Caki2 (cell line): ENCODE measurements around the gene PAWR. TPM values are rescaled to one million over a fixed set of nuclear protein-coding genes. Genes with fewer than 3 reads are reported as not detected.

Experiments used
- DNase-seq: peaks from one replicate; pipeline ENCODE4 v3.0.0-alpha.2; 2015; ENCODE audit warnings: low read depth
- in situ Hi-C: cut with HindIII; loops from 2 replicates; pipeline ENCODE4 v1.10.0; 2016; ENCODE audit warnings: low sequenced_read_pairs, low pct_unique_long_range_greater_than_20kb, mixed read lengths
- total RNA-seq: library from RNA; depleted of rRNA; stranded (reverse); fragments of >200 nt; shearing (Covaris generic); gene quantifications from 2 replicates; pipeline ENCODE4 v1.2.3, GENCODE V29; 2014; ENCODE audit warnings: low replicate concordance; rRNA removed

The PAWR gene, protein sequence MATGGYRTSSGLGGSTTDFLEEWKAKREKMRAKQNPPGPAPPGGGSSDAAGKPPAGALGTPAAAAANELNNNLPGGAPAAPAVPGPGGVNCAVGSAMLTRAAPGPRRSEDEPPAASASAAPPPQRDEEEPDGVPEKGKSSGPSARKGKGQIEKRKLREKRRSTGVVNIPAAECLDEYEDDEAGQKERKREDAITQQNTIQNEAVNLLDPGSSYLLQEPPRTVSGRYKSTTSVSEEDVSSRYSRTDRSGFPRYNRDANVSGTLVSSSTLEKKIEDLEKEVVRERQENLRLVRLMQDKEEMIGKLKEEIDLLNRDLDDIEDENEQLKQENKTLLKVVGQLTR
- 252 and 306 TPM in 2 replicates for total RNA-seq

DNA sequence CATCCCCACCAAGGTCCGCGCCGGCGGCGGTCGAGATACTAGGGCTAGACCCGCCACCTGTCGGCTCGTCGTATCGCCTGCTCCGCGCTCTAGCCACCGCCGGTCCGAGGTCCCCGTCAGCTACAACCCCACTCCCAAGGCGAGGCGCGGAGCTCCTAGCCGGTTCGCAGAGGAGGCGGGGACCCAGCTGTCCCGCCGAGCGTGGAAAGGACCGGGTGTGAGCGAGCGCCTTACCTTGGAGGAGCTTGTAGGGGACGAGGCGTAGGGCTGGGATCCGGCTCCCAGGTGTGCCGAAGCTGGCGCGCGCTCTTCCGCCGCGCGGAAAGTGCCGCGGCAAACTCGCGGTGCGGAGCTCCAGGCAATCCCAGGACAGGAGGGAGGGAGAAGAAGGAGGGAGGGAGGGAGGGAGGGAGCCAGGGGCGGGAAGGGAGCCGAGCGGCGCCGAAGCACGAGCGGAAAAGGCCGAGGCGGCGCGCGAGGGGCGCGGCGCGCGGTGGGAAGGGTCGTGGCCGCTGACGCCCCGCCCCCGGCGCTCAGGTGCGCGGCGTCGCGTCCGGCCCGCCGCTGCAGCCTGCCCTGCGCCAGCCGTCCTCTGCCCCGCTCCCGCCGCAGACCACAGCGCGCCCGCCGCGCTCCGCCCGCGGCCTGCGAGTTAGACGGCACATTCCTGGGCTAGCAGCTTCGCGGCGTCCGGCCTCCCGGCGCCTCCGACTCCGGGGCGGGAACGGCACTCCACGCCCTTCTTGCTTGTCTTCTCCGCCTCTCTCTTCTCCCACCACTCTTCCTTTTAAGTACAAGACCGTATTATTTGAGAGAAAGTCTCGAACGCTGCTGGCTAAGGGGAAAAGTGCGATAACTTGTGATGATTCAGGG lies at the start of gene PAWR:
PAWR (minus strand) TSS at position 327 of the 873 bp plus-strand sequence. CDS start 720 bp downstream, outside the sequence.
- DNase-seq: peak; percentile 96
- in situ Hi-C loops: no loop called here

DNA sequence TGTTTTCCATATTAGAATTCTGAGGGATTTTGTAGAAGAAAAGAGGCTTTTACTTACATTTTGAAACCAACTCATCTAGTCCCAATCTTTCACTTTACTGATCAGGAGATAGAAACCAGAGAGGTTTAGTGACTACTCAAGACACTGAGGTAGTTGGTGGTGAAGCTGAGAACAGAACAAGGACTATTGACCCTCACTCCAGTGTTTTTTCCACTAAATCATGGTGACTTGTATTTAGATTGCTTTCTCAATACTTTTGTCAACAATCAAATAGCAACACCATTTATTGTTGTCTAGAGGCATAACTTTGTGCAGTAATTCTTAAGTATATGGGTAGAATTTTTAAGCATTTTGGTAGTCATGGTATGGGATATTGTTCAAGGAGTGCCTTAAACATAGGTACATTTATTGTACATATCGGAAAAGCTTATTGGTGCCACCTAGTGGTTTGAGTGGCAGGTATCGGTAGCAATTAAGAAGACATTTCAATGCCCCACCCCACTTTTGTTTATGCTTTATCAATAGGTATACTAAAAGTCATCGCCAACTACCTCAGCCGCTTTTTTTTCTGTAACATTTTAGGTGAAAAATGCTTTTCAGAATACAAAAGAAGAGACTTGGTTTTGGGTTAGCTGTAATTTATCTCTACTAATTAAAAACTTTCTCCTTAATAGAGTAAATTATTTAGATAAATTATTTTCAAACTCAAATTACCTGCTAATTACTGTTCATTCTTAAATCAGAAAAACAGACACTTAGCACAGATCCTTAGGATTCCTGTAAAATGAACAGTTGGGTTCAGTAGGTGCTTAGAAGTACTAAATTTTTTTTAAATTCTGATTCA lies 47.3 kb upstream of the PAWR start:
- in situ Hi-C loops: no loop called here
- peak; percentile 61 for DNase-seq

- in situ Hi-C loops: no loop called here
These were observed 41.9 kb upstream of the PAWR start for GRCh38 chr12:79732638-79733037.

GRCh38 chr12:79725987-79726386 lies 35.2 kb upstream of the PAWR start:
- in situ Hi-C loops: no loop called here

More at GRCh38 chr12:79732638-79733037, 41.9 kb upstream of the PAWR start:
- no peak for DNase-seq

DNA sequence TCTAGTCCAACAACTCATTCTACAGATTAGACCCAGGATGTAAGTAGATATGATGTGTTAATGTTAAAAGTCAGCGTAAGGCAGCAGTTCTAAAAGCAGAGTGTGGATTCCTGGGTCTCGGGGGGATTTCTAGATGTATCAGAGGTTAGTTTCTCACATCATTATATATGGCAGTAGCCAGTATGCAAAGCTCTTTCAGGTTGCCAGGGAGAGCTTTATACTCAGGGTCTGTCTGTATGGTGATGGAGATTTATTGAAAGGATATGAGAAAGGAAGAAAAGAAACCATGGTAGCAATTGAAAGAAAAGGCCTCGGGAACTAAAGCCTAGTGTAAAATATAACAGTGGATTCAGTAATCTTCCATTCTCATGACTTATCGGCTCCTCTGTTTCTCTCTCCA lies 26.2 kb upstream of the PAWR start:
- in situ Hi-C loops: no loop called here
- no peak for DNase-seq

More at GRCh38 chr12:79725987-79726386, 35.2 kb upstream of the PAWR start:
- no peak for DNase-seq

DNA sequence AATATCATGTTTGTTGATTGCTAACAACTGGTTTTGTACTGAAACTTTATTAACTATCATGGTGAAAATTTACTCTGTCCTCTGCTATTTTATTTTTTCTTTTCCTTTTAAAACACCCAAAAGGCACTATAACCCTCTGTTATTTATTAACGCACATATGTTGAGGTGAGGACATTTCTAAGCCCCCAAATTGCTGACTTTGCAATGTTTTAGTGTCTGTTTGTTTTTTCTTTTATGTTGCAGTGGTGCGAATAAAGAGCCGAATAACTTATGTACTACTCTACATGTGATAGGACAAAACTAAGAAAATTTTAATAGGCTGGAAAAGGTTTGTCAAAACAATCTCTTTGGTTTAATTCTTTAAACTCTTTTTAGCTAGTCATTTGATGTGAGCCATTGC lies 24.5 kb upstream of the PAWR start:
- no peak for DNase-seq
- in situ Hi-C loops: no loop called here

- in situ Hi-C loops: no loop called here
- DNase-seq: no peak
These were observed 20.1 kb upstream of the PAWR start for GRCh38 chr12:79710707-79711483.

- in situ Hi-C loops: no loop called here
- DNase-seq: no peak
These were observed 17.1 kb upstream of the PAWR start for GRCh38 chr12:79707830-79708229.

GRCh38 chr12:79706676-79707075 lies 15.9 kb upstream of the PAWR start:
- in situ Hi-C loops: no loop called here
- no peak for DNase-seq

DNA sequence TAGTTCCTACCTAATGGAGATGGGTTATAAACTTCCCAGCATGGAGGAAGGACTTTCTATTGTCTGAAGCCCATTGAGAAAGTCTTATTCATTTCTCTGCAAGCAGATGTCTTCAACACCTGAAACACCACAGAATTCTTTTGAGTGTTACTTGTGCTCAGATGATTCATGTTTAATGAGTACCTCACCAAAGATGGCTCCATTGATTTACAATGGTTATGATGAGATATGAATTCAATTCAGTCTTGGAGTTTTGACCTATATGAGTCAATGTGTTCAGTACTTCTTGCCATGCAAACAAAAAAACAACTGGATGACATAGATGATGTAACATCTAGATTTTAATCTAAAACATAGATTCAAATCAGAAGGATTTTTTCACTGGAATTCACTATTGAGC lies 15.4 kb upstream of the PAWR start:
- in situ Hi-C loops: no loop called here
- no peak for DNase-seq

- no peak for DNase-seq
- in situ Hi-C loops: no loop called here
These were observed 8.2 kb upstream of the PAWR start for GRCh38 chr12:79698966-79699365.

- in situ Hi-C loops: no loop called here
- DNase-seq: no peak
These were observed 5.7 kb upstream of the PAWR start for GRCh38 chr12:79696416-79696815.

DNA sequence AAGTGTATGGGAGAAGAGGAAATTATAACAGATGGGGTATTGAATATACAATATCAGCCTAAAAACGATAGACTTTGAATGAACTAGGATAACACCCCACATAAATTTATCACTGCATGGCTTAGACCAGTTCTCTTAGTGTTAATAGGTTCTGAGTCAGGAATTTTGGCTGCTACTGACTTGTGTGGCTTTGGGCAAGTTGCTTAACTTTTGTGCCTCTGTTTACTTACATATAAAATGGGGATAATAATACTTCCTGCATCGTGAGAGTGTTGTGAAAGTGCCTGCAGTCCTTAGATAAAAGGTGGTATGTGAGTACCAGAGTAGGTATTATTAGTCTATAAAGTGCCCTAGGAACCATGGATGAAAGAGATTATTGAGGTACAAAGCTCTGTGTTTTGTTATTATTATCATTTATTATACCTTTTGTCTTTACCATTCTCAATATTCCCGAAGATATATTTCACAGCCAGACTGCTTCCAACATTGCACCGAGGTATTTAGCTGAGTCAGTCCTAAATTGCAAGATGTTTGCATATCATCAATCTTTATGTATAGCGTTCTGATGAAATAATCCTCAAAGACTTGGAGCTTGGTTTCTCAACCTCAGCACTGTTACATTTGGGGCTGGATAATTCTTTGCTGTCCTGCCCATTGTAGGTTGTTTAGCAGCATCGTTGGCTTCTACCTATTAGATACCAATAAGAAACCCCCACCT lies 2.3 kb upstream of the PAWR start:
- in situ Hi-C loops: no loop called here
- peak; percentile 59 for DNase-seq

DNA sequence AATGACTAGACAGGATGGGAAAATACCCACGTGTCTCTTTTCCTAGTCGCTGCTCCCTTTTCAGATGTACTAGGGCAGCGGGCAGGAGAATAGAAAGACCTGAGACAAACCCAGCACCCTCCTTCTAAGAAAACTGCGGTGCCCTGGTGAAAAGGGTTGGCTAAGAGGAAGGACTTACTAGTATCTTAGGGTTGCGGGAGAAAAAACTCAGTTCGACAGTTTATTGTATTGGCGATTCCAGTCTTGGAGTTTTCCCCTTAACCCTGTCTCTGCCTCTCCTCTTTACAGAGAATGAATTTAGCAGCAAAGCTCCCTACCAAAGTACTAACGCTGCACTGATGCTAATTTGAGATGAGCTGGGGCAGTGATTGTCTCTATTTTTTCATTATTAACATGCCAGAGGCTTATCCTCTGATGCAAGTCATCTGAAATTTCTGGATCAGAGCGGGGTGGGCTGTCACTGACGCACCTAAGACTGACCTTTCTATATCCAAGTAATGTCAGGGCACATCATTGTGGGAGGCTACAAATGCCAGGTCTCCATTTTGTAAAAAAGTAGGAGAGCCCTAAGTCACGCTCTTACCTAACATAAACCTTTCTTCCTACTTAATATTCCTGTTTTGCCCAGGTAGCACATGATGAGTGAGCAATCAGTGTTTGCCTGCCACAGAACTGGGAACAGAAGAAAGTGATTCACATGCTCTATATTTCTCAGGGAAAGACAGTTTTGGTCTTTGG lies 916 bp upstream of the PAWR start:
- DNase-seq: peak; percentile 82
- in situ Hi-C loops: no loop called here

- in situ Hi-C loops: no loop called here
- DNase-seq: no peak
These were observed 574 bp downstream of the PAWR start for GRCh38 chr12:79690142-79690637.

- in situ Hi-C loops: no loop called here
These were observed 1.2 kb downstream of the PAWR start for GRCh38 chr12:79689477-79690141.

More at GRCh38 chr12:79689477-79690141, 1.2 kb downstream of the PAWR start:
- DNase-seq: peak; percentile 77
